PC-9 (cell line): ENCODE measurements around the gene CCDC88C. TPM values are rescaled to one million over a fixed set of nuclear protein-coding genes. Genes with fewer than 3 reads are reported as not detected.

Experiments
- BruUV-seq: library from RNA; stranded (reverse); fragments of 400-500 nt; replicated peaks from 2 replicates; lab custom pipeline; 2021; lab: Mats Ljungman, UMichigan
- CTCF ChIA-PET: fragments of 300-600 bp; sonication (Branson Sonifier 250); formaldehyde crosslinking; loops from one replicate; lab custom pipeline; 2022; ENCODE audit warnings: antibody characterized with exemption; lab: Charles Lee
- POLR2A ChIA-PET: fragments of 300-600 bp; sonication (Branson Sonifier 250); formaldehyde crosslinking; loops from one replicate; lab custom pipeline; 2022; ENCODE audit warnings: antibody characterized with exemption; ENCODE audit not compliant: unreplicated experiment; lab: Charles Lee
- DNase-seq, 2 experiments: peaks; one replicate each; pipeline versions ENCODE4 v3.0.0 to v3.0.0-alpha.2; 2015 to 2022; ENCODE audit warnings: mixed read lengths in 1 of 2
- H2AFZ ChIP-seq: fragments of 200-600 bp; sonication (generic); 2 replicates; pipeline ENCODE4 v1.8.1; 2017; ENCODE audit warnings: antibody characterized with exemption
- H3F3A ChIP-seq: fragments of 200-600 bp; sonication (generic); 2 replicates; pipeline ENCODE4 v1.8.1; 2017; ENCODE audit warnings: antibody characterized with exemption, mild to moderate bottlenecking, low read depth; ENCODE audit not compliant: insufficient read depth
- H3K27ac ChIP-seq: fragments of 200-600 bp; sonication (generic); 2 replicates; pipeline ENCODE4 v1.6.1; 2016; ENCODE audit warnings: mixed run types
- H3K27me3 ChIP-seq: fragments of 200-600 bp; sonication (generic); 2 replicates; pipeline ENCODE4 v1.6.1; 2016; ENCODE audit warnings: low read depth, mixed run types; ENCODE audit not compliant: insufficient read depth
- H3K36me3 ChIP-seq: fragments of 200-600 bp; sonication (generic); 2 replicates; pipeline ENCODE4 v1.6.1; 2016; ENCODE audit warnings: low read depth, mixed run types
- H3K4me1 ChIP-seq: fragments of 200-600 bp; sonication (generic); replicated peaks from 2 replicates; pipeline ENCODE4 v1.6.1; 2016; ENCODE audit warnings: mixed run types; ENCODE audit not compliant: insufficient read depth
- H3K4me2 ChIP-seq: fragments of 200-600 bp; sonication (generic); 2 replicates; pipeline ENCODE4 v1.6.1; 2017; ENCODE audit warnings: mixed run types
- H3K4me3 ChIP-seq: fragments of 200-600 bp; sonication (generic); 2 replicates; pipeline ENCODE4 v1.6.1; 2016; ENCODE audit warnings: mixed run types
- H3K79me2 ChIP-seq: fragments of 200-600 bp; sonication (generic); 2 replicates; pipeline ENCODE4 v1.6.1; 2017; ENCODE audit warnings: low read depth, mixed run types
- H3K9me2 ChIP-seq: fragments of 200-600 bp; sonication (generic); 2 replicates; pipeline ENCODE4 v1.8.1; 2017; ENCODE audit warnings: mild to moderate bottlenecking; ENCODE audit not compliant: insufficient read depth
- H3K9me3 ChIP-seq: fragments of 200-600 bp; sonication (generic); 2 replicates; pipeline ENCODE4 v1.8.1; 2016; ENCODE audit warnings: low read depth; ENCODE audit not compliant: insufficient read depth
- H4K20me1 ChIP-seq: fragments of 200-600 bp; sonication (generic); 2 replicates; pipeline ENCODE4 v1.8.1; 2017; ENCODE audit not compliant: insufficient read depth
- CTCF ChIP-seq: fragments of 200-600 bp; sonication (generic); conservative IDR thresholded peaks from 2 replicates; pipeline ENCODE4 v1.6.1; 2017; ENCODE audit warnings: mixed run types, antibody characterized with exemption, mild to moderate bottlenecking, moderate library complexity
- EZH2 ChIP-seq: fragments of 200-600 bp; sonication (generic); IDR thresholded peaks from 2 replicates; pipeline ENCODE4 v1.8.0; 2017; ENCODE audit warnings: antibody characterized with exemption, low read depth
- intact Hi-C: fragments of 100-400 bp; cut with micrococcal nuclease; formaldehyde crosslinking; loops from one replicate; pipeline ENCODE4 v1.10.0; 2022; ENCODE audit not compliant: unreplicated experiment
- total RNA-seq: library from RNA; stranded (reverse); gene quantifications from 2 replicates; pipeline ENCODE4 v1.2.3, GENCODE V29; 2021

The CCDC88C gene
- total RNA-seq, 1 experiment from 2014 or later = 7.4 TPM

DNA sequence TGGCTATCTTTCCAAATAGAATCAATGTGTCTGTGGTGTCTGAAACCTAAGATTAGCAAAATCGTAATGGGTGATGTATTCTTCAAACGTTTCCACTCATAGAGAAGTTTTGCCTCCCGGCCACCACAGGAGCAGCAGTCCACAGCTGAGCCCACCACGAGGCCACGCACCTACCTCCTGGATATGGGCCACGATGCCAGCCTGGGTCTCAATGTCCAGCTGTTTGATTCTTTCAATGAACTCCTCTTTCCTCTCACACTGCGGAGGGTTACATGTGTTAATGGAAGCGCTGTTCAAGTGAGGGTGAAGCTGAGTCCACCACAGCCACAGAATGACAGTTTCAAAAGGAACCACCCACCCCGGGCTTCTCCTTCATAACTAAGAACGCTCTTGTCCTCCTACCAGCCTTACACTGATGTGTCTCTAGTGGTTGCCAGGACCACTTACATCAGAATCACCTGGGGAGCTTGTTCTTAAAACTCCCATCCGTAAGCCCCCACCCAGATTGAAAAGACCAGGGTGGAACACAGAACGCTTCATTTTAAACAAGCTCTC is 75.3 kb downstream of the CCDC88C start:
- Histone ChIP-seq H3K9me2 (no peaks in the 10 kb centered on the region), H3K4me2 (no peak overlapping the region), H4K20me1 (no peaks in the 10 kb centered on the region), H3K27me3 (no peaks in the 10 kb centered on the region), H3K9me3 (no peaks in the 10 kb centered on the region), H2AFZ (no peak overlapping the region), H3K4me1 (no peaks in the 10 kb centered on the region), H3K27ac (no peak overlapping the region), H3K4me3 (no peak overlapping the region), H3K36me3 (no peaks in the 10 kb centered on the region), H3K79me2 (no peaks in the 10 kb centered on the region), H3F3A (no peaks in the 10 kb centered on the region)
- TF ChIP-seq CTCF = no peak
- TF ChIP-seq EZH2 = no peak
- ChIA-PET CTCF (no interaction called here), POLR2A (interaction anchor here (0.6 kb wide), 1 partner anchor 85 kb away, joined by 5 read pairs; no protein-coding TSS in a partner anchor)
- no peak for DNase-seq
- intact Hi-C loops = no loop called here
- no TSS peak for BruUV-seq

DNA sequence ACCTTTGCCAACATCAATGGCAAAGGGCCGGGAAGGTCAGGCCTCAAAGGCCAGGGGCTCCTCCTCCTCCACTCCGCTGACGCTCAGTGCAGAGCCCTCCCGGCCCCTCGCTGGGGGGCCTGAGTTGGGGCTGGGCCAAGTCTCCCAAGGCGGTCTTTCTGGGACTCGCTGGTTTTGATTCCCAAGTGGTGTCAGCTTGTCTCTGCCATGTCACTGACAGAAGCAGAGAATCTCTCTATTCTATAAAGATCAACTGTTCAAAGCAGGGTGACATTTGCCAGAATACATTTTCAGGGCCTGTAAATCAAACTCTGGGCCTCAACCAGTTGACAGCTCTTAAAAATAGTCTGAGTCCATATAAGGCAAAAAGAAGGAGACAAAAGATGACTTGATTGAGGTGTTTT is 75.9 kb downstream of the CCDC88C start:
- DNase-seq = no peak
- ChIA-PET CTCF (no interaction called here), POLR2A (no interaction called here)
- H3K27ac ChIP-seq = no peak overlapping the region
- no peak overlapping the region for H2AFZ ChIP-seq
- no peak overlapping the region for H3K4me2 ChIP-seq
- H3K4me1 ChIP-seq = no peaks in the 10 kb centered on the region
- no peak overlapping the region for H3K4me3 ChIP-seq
- H3K9me2 ChIP-seq = no peaks in the 10 kb centered on the region
- no peaks in the 10 kb centered on the region for H3K9me3 ChIP-seq
- TF ChIP-seq CTCF = no peak
- no peak for TF ChIP-seq EZH2
- H3K27me3 ChIP-seq = no peaks in the 10 kb centered on the region
- intact Hi-C loops = no loop called here
- no peaks in the 10 kb centered on the region for H3K36me3 ChIP-seq
- no peaks in the 10 kb centered on the region for H3F3A ChIP-seq
- no peaks in the 10 kb centered on the region for H4K20me1 ChIP-seq
- BruUV-seq = no TSS peak
- no peaks in the 10 kb centered on the region for H3K79me2 ChIP-seq

DNA sequence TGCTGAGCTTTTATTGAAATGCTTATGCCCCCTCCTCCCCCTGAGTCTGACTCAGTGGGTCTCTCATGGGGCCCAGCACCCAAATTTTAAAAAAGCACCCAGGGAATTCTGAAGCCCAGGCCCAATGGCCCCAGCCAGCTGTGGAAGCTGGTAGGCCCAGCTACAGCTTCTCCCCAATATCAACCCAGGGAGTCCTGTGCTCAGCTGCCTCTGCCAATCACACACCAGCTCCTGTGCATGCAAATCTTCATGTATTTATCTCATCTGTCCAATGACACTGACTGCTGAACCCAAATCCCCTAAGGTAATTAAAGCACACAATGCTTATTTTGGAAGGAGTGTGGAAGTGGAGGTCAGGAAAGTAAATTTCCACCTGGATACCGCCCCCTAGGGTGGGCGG is 76.3 kb downstream of the CCDC88C start:
- no peaks in the 10 kb centered on the region for H4K20me1 ChIP-seq
- no peaks in the 10 kb centered on the region for H3K4me1 ChIP-seq
- H3K4me2 ChIP-seq = no peak overlapping the region
- no peak overlapping the region for H3K27ac ChIP-seq
- no TSS peak for BruUV-seq
- H3K79me2 ChIP-seq = no peaks in the 10 kb centered on the region
- CTCF ChIA-PET = no interaction called here
- no peak for DNase-seq
- no peak overlapping the region for H2AFZ ChIP-seq
- TF ChIP-seq CTCF (no peak), EZH2 (no peak)
- H3F3A ChIP-seq = no peaks in the 10 kb centered on the region
- intact Hi-C loops = no loop called here
- no peaks in the 10 kb centered on the region for H3K9me2 ChIP-seq
- H3K36me3 ChIP-seq = no peaks in the 10 kb centered on the region
- H3K4me3 ChIP-seq = no peak overlapping the region
- H3K9me3 ChIP-seq = no peaks in the 10 kb centered on the region
- POLR2A ChIA-PET = no interaction called here
- no peaks in the 10 kb centered on the region for H3K27me3 ChIP-seq
